ENCODE results near the gene MYEF2.

DNA sequence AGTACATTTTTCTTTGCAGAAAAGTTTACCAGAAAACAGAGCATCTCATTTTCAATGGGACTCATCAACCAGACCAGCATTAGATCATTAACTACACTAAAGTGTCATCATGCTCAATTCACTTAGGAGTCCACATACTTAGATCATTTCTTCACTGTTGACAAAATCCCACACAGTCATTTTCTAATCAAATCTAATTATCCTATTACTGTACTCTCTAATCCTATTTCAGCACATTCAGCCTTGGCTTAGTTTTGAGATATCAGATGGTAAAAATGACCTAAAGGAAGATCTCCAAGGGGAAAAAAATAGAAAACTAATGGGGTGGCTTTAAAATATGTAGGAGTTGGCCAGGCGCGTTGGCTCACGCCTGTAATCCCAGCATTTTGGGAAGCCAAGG is 8.2 kb upstream of the MYEF2 start:
- TF ChIP-seq, protein P1, sequence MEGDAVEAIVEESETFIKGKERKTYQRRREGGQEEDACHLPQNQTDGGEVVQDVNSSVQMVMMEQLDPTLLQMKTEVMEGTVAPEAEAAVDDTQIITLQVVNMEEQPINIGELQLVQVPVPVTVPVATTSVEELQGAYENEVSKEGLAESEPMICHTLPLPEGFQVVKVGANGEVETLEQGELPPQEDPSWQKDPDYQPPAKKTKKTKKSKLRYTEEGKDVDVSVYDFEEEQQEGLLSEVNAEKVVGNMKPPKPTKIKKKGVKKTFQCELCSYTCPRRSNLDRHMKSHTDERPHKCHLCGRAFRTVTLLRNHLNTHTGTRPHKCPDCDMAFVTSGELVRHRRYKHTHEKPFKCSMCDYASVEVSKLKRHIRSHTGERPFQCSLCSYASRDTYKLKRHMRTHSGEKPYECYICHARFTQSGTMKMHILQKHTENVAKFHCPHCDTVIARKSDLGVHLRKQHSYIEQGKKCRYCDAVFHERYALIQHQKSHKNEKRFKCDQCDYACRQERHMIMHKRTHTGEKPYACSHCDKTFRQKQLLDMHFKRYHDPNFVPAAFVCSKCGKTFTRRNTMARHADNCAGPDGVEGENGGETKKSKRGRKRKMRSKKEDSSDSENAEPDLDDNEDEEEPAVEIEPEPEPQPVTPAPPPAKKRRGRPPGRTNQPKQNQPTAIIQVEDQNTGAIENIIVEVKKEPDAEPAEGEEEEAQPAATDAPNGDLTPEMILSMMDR (IDR thresholded peaks at IDR 0.05): no peak
- no peak for TF ChIP-seq POLR2A (IDR thresholded peaks at IDR 0.05)
